HL-60 (cell line): Measurements from ENCODE around the gene SSH2.

Source experiments
- DNase-seq, 2 experiments: peaks; one replicate each; pipeline ENCODE4 v3.0.0-alpha.2; 2010 to 2020; ENCODE audit warnings: low read depth in 1 of 2, low spot score in 1 of 2
- H3K27ac ChIP-seq: fragments of 250-450 bp; sonication (Bioruptor Pico); replicated peaks from 2 replicates; pipeline ENCODE4 v1.5.1; 2020; ENCODE audit warnings: mild to moderate bottlenecking, moderate library complexity
- H3K27me3 ChIP-seq: fragments of 250-450 bp; sonication (Bioruptor Pico); 2 replicates; pipeline ENCODE4 v1.5.1; 2021; ENCODE audit warnings: mild to moderate bottlenecking, moderate library complexity; ENCODE audit not compliant: insufficient read depth, poor library complexity, severe bottlenecking
- H3K4me3 ChIP-seq: replicated peaks from 2 replicates; pipeline ENCODE4 v1.5.1; 2011; ENCODE audit warnings: mild to moderate bottlenecking, control low read depth, low read length; ENCODE audit not compliant: insufficient read depth
- GABPA ChIP-seq: IDR thresholded peaks from 2 replicates; pipeline ENCODE4 v1.6.1; 2012; ENCODE audit warnings: low read depth
- POLR2AphosphoS5 ChIP-seq: IDR thresholded peaks from 2 replicates; pipeline ENCODE4 v1.6.1; 2012; ENCODE audit warnings: low read depth
- REST ChIP-seq: IDR thresholded peaks from 2 replicates; pipeline ENCODE4 v1.6.1; 2012; ENCODE audit warnings: low read depth; ENCODE audit not compliant: insufficient replicate concordance
- SPI1 ChIP-seq: IDR thresholded peaks from 2 replicates; pipeline ENCODE4 v1.6.1; 2012; ENCODE audit warnings: low read depth, mild to moderate bottlenecking, borderline replicate concordance
- TF ChIP-seq, protein P1 (sequence below): IDR thresholded peaks from one replicate; pipeline ENCODE4 v1.5.1; 2011; ENCODE audit warnings: low read length, control low read depth, inconsistent platforms; ENCODE audit not compliant: insufficient read depth

SSH2 gene

DNA sequence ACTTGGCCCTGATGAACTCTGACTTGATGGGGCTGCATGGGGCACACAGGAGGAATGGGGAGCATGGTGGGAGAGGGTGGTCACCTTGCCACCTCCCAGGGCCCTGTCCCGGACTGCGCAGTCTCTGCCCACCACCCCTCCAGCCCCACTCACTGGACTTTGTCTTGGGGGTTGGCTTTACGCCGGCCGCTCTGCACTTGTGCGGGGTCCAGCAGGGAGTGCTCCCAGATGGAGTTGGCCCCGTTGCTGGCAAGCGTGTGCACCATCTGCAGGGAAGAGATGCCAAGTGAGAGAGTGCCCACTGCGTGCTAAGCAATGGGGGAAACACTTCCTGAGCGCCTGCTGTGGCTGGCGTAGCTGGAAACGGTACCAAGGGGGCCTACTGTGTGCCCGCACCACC is 347.3 kb downstream of the SSH2 start:
- Histone ChIP-seq H3K4me3 (no peak overlapping the region), H3K27me3 (no peaks in the 10 kb centered on the region), H3K27ac (no peak overlapping the region)
- no peak for TF ChIP-seq REST
- TF ChIP-seq SPI1, result no peak
- DNase-seq, result no peak

- H3K27ac ChIP-seq, result no peak overlapping the region
- TF ChIP-seq, protein P1, sequence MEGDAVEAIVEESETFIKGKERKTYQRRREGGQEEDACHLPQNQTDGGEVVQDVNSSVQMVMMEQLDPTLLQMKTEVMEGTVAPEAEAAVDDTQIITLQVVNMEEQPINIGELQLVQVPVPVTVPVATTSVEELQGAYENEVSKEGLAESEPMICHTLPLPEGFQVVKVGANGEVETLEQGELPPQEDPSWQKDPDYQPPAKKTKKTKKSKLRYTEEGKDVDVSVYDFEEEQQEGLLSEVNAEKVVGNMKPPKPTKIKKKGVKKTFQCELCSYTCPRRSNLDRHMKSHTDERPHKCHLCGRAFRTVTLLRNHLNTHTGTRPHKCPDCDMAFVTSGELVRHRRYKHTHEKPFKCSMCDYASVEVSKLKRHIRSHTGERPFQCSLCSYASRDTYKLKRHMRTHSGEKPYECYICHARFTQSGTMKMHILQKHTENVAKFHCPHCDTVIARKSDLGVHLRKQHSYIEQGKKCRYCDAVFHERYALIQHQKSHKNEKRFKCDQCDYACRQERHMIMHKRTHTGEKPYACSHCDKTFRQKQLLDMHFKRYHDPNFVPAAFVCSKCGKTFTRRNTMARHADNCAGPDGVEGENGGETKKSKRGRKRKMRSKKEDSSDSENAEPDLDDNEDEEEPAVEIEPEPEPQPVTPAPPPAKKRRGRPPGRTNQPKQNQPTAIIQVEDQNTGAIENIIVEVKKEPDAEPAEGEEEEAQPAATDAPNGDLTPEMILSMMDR, result no peak
- TF ChIP-seq GABPA (no peak), POLR2AphosphoS5 (no peak), REST (no peak), SPI1 (no peak)
- H3K27me3 ChIP-seq, result no peaks in the 10 kb centered on the region
- H3K4me3 ChIP-seq, result no peak overlapping the region
- no peak for DNase-seq
Observed at GRCh38 chr17:29582254-29582765, 347.7 kb downstream of the SSH2 start.

DNA sequence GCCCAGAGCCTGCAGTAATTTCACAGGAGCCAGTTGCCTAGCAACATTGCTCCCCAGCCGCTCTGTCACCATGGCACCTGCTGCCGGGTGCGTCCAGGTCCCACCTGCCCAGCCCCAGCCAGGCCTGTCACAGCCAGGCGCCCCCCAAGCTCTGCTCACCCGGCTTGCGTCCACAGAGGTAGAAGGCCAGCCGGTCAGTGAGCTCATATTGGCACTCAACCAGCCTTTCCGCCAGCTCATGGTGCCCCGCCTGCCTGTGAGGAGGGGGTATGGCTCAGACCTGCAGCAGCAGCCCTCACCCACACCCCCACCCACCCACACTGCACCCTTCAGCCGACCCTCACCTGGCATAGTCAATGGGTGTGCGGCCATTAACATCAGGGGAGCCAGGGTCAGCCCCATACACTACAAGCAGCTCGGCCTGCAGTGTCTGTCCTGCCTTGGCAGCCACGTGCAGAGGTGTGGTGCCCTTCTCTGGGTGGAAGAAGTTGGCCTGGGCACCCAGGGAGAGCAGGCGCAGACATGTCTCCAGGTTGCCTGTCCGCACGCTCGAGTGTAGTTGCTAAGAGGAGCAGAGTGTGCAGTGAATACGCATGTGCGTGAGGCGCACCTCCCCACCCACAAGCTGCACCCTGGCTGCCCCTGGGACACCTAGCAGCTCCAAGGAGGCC is 348.3 kb downstream of the SSH2 start:
- Histone ChIP-seq H3K27me3 (no peaks in the 10 kb centered on the region), H3K27ac (no peak overlapping the region), H3K4me3 (no peak overlapping the region)
- TF ChIP-seq SPI1 (no peak), REST (no peak)
- DNase-seq, result no peak

- H3K27me3 ChIP-seq, result no peaks in the 10 kb centered on the region
- TF ChIP-seq REST (no peak), SPI1 (no peak), GABPA (no peak), POLR2AphosphoS5 (peak; percentile 50)
- TF ChIP-seq, protein P1, result peak; percentile 97
- H3K4me3 ChIP-seq, result no peak overlapping the region
- peak; percentile 78 to 91 for DNase-seq
- H3K27ac ChIP-seq, result no peak overlapping the region; the same call in 1 of the 2 replicates
Observed at GRCh38 chr17:29579866-29580771, 349.9 kb downstream of the SSH2 start.
